PC-3 (cell line): ENCODE data around the gene SIPA1L2. TPM values are rescaled to one million over a fixed set of nuclear protein-coding genes. Genes with fewer than 3 reads are reported as not detected.
"Not testable (repeated sequence)": the region's sequence is repeated elsewhere in the genome, so short reads cannot be mapped to it uniquely, and the experiment has no call there.

Experiments used
- ATAC-seq: fragments of 200-7000 bp; cut with Tn5 transposase; 2 replicates; pipeline ENCODE4 v1.9.1; 2020; ENCODE audit warnings: mild to moderate bottlenecking, moderate library complexity
- BruUV-seq: library from RNA; stranded (reverse); fragments of 400-500 nt; replicated peaks from 2 replicates; lab custom pipeline; 2021; lab: Mats Ljungman, UMichigan
- CTCF ChIA-PET: fragments of 300-600 bp; sonication (Branson Sonifier 250); formaldehyde crosslinking; loops from one replicate; lab custom pipeline; 2022; ENCODE audit warnings: antibody characterized with exemption; lab: Charles Lee
- POLR2A ChIA-PET: fragments of 300-600 bp; sonication (Branson Sonifier 250); formaldehyde crosslinking; loops from one replicate; lab custom pipeline; 2022; ENCODE audit warnings: antibody characterized with exemption; ENCODE audit not compliant: unreplicated experiment; lab: Charles Lee
- DNase-seq: peaks from one replicate; pipeline ENCODE4 v3.0.0-alpha.2; 2015
- H2AFZ ChIP-seq: fragments of 300-600 bp; sonication (generic); 2 replicates; pipeline ENCODE4 v1.6.0; 2016; ENCODE audit warnings: antibody characterized with exemption, low read length
- H3F3A ChIP-seq: fragments of 300-600 bp; sonication (generic); one replicate; pipeline ENCODE4 v1.6.0; 2017; ENCODE audit warnings: antibody characterized with exemption, low read length, control low read depth, mild to moderate bottlenecking; ENCODE audit not compliant: unreplicated experiment
- H3K27ac ChIP-seq: fragments of 300-600 bp; sonication (generic); 2 replicates; pipeline ENCODE4 v1.5.1; 2016; ENCODE audit warnings: mild to moderate bottlenecking, low read length
- H3K27me3 ChIP-seq: fragments of 300-600 bp; sonication (generic); 2 replicates; pipeline ENCODE4 v1.6.1; 2016; ENCODE audit warnings: low read length, mixed read lengths
- H3K36me3 ChIP-seq: fragments of 300-600 bp; sonication (generic); 2 replicates; pipeline ENCODE4 v1.6.1; 2016; ENCODE audit warnings: low read depth, mixed run types, low read length, mixed read lengths
- H3K4me1 ChIP-seq: fragments of 300-600 bp; sonication (generic); 2 replicates; pipeline ENCODE4 v1.5.1; 2016; ENCODE audit warnings: low read length; ENCODE audit not compliant: insufficient read depth
- H3K4me2 ChIP-seq: fragments of 300-600 bp; sonication (generic); 2 replicates; pipeline ENCODE4 v1.6.0; 2016; ENCODE audit warnings: low read length
- H3K4me3 ChIP-seq: fragments of 300-600 bp; sonication (generic); 2 replicates; pipeline ENCODE4 v1.5.1; 2016; ENCODE audit warnings: mild to moderate bottlenecking, low read length, mixed read lengths
- H3K79me2 ChIP-seq: fragments of 300-600 bp; sonication (generic); 2 replicates; pipeline ENCODE4 v1.6.1; 2017; ENCODE audit warnings: low read length, mixed read lengths
- H3K9ac ChIP-seq: fragments of 300-600 bp; sonication (generic); 2 replicates; pipeline ENCODE4 v1.6.0; 2016; ENCODE audit warnings: mild to moderate bottlenecking, low read length
- H3K9me2 ChIP-seq: fragments of 300-600 bp; sonication (generic); replicated peaks from 2 replicates; pipeline ENCODE4 v1.6.1; 2016; ENCODE audit warnings: mixed run types, low read length, mixed read lengths
- H3K9me3 ChIP-seq: fragments of 300-600 bp; sonication (generic); 2 replicates; pipeline ENCODE4 v1.6.1; 2016; ENCODE audit warnings: low read length, mixed read lengths
- H4K20me1 ChIP-seq: fragments of 300-600 bp; sonication (generic); 2 replicates; pipeline ENCODE4 v1.6.1; 2016; ENCODE audit warnings: low read length, mixed read lengths
- CTCF ChIP-seq: fragments of 300-600 bp; sonication (generic); conservative IDR thresholded peaks from 2 replicates; pipeline ENCODE4 v1.5.1; 2017; ENCODE audit warnings: antibody characterized with exemption, low read depth, mild to moderate bottlenecking, low read length
- EZH2 ChIP-seq: fragments of 300-600 bp; sonication (generic); IDR thresholded peaks from one replicate; pipeline ENCODE4 v1.6.1; 2017; ENCODE audit warnings: antibody characterized with exemption, mild to moderate bottlenecking, low read length; ENCODE audit not compliant: unreplicated experiment
- EZH2phosphoT487 ChIP-seq: fragments of 300-600 bp; sonication (generic); IDR thresholded peaks from 2 replicates; pipeline ENCODE4 v1.6.1; 2018; ENCODE audit warnings: mild to moderate bottlenecking, antibody characterized with exemption, low read length, borderline replicate concordance
- intact Hi-C: fragments of 100-400 bp; cut with micrococcal nuclease; formaldehyde crosslinking; loops from 2 replicates; pipeline ENCODE4 v1.9.0; 2023
- total RNA-seq: library from RNA; depleted of rRNA; stranded (reverse); fragments of >200 nt; gene quantifications from 2 replicates; pipeline ENCODE4 v1.2.3, GENCODE V29; 2014

Gene SIPA1L2
- total RNA-seq, 1 experiment from 2014 or later: 9.8 TPM

GRCh38 chr1:232613752-232614381 lies 16.1 kb downstream of the SIPA1L2 start:
- no peaks in the 10 kb centered on the region for H3K9me2 ChIP-seq
- no peaks in the 10 kb centered on the region for H3K36me3 ChIP-seq
- H3F3A ChIP-seq: no peaks in the 10 kb centered on the region
- DNase-seq (no peak), ATAC-seq (peak; percentile 46; the same call in 1 of the 2 replicates)
- no peak overlapping the region for H3K4me3 ChIP-seq
- no peaks in the 10 kb centered on the region for H3K79me2 ChIP-seq
- no peak overlapping the region for H3K27ac ChIP-seq
- no peaks in the 10 kb centered on the region for H3K4me1 ChIP-seq
- intact Hi-C loops: no loop called here
- CTCF ChIA-PET: no interaction called here
- H3K27me3 ChIP-seq: no peaks in the 10 kb centered on the region
- H3K4me2 ChIP-seq: no peak overlapping the region
- no peak overlapping the region for H3K9ac ChIP-seq
- no peaks in the 10 kb centered on the region for H3K9me3 ChIP-seq
- no peaks in the 10 kb centered on the region for H4K20me1 ChIP-seq
- POLR2A ChIA-PET: no interaction called here
- TF ChIP-seq CTCF: no peak
- TF ChIP-seq EZH2phosphoT487: no peak
- TF ChIP-seq EZH2: no peak
- no TSS peak for BruUV-seq
- H2AFZ ChIP-seq: no peak overlapping the region

GRCh38 chr1:232612836-232613235 lies 17.1 kb downstream of the SIPA1L2 start:
- CTCF ChIA-PET, DNase-seq, ATAC-seq, H3K9me2 ChIP-seq, H4K20me1 ChIP-seq, H3K4me3 ChIP-seq, POLR2A ChIA-PET, BruUV-seq, H3K4me2 ChIP-seq, H3K9ac ChIP-seq, H3K79me2 ChIP-seq, H3F3A ChIP-seq, H3K9me3 ChIP-seq, intact Hi-C loops, H3K36me3 ChIP-seq, H3K27me3 ChIP-seq, H3K4me1 ChIP-seq, H3K27ac ChIP-seq, H2AFZ ChIP-seq: not testable (repeated sequence)

GRCh38 chr1:232611834-232612233 lies 18.1 kb downstream of the SIPA1L2 start:
- Histone ChIP-seq H3K9me2 (no peaks in the 10 kb centered on the region), H3K27me3 (no peaks in the 10 kb centered on the region), H4K20me1 (no peaks in the 10 kb centered on the region), H3K4me1 (no peaks in the 10 kb centered on the region), H3K4me3 (no peak overlapping the region), H3K79me2 (no peaks in the 10 kb centered on the region), H3K27ac (no peak overlapping the region), H2AFZ (no peak overlapping the region), H3K4me2 (no peak overlapping the region), H3K36me3 (no peaks in the 10 kb centered on the region), H3K9me3 (no peaks in the 10 kb centered on the region), H3F3A (no peaks in the 10 kb centered on the region), H3K9ac (no peak overlapping the region)
- no peak for TF ChIP-seq EZH2
- peak; percentile 29; the same call in 1 of the 2 replicates for TF ChIP-seq CTCF
- TF ChIP-seq EZH2phosphoT487: no peak
- intact Hi-C loops: no loop called here
- POLR2A ChIA-PET: no interaction called here
- no TSS peak for BruUV-seq
- DNase-seq: no peak
- no peak for ATAC-seq
- CTCF ChIA-PET: no interaction called here

GRCh38 chr1:232610902-232611745 lies 18.8 kb downstream of the SIPA1L2 start:
- H3K4me3 ChIP-seq, H3K9ac ChIP-seq, DNase-seq, H3K79me2 ChIP-seq, intact Hi-C loops, BruUV-seq, H2AFZ ChIP-seq, H3K4me2 ChIP-seq, H3F3A ChIP-seq, CTCF ChIA-PET, H4K20me1 ChIP-seq, H3K9me2 ChIP-seq, H3K27ac ChIP-seq, H3K27me3 ChIP-seq, H3K36me3 ChIP-seq, H3K4me1 ChIP-seq, ATAC-seq, H3K9me3 ChIP-seq, POLR2A ChIA-PET: not testable (repeated sequence)
